ENCODE measurements around the gene SSPN. TPM values are rescaled to one million over a fixed set of nuclear protein-coding genes. Genes with fewer than 3 reads are reported as not detected.
A peak's percentile ranks its signal among the peaks of the same experiment; 100 is the strongest.

Gene SSPN
- total RNA-seq, 1 experiment from 2014 or later, result 11.9 TPM

DNA sequence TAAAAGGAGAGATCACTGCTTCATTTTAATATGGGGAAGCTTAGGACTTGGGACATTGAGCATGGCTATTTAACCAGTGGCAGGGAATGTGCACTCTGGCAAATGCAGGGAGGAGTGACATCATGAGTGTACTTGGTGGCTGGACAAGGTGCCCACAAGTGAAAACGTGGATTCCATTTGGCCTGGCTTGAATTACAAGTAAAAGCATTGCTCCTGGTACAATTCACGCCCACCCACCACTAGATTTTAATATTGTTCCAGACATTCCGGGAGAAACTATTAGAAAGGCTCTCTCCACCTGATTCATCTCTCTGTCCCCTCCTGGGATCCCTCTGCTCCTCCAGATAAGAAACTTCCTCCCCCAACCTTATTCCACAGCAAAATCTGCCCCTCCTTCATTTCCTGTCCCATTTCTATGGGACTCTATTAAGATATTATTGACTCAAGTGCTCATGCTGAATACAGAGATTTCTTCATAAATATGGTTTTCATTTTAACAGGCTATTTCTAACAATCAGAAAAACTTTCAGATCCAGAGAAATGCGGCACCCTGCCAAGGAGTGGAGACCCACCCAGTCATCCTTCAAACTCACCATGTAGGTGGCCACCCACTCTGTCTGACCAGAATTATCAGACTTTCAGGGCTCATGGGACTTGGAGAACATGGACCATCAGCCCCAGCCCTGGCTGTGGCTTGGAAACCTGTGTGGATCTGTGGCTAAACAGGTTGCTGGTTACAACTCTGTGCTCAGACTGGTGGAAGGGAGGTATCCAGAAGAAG lies 43.2 kb downstream of the SSPN start:
- CTCF ChIA-PET, result no interaction called here
- Histone ChIP-seq H3K9me3 (ENCODE audit: low read length) (no peaks in the 10 kb centered on the region), H3K9me2 (replicated peaks; ENCODE audit: low read length) (no peaks in the 10 kb centered on the region), H3F3A (ENCODE audit: low read length, unreplicated experiment) (peaks cover 8% of the 10 kb centered on the region), H3K36me3 (ENCODE audit: low read depth, low read length) (no peaks in the 10 kb centered on the region), H3K4me3 (ENCODE audit: low read length) (peak overlapping the region; percentile 30; the same call in 1 of the 2 replicates), H3K4me2 (ENCODE audit: low read length) (peak overlapping the region; percentile 63), H2AFZ (ENCODE audit: low read length) (peak overlapping the region; percentile 6; the same call in 1 of the 2 replicates), H3K27me3 (ENCODE audit: low read length) (no peaks in the 10 kb centered on the region), H3K9ac (ENCODE audit: low read length) (peak overlapping the region; percentile 69), H3K4me1 (ENCODE audit: insufficient read depth, low read length) (peaks cover 44% of the 10 kb centered on the region), H4K20me1 (ENCODE audit: low read length) (no peaks in the 10 kb centered on the region), H3K79me2 (ENCODE audit: low read length) (no peaks in the 10 kb centered on the region), H3K27ac (ENCODE audit: low read length) (peak overlapping the region; percentile 88)
- intact Hi-C loops (cut with micrococcal nuclease), result no loop called here
- POLR2A ChIA-PET (ENCODE audit: unreplicated experiment), result no interaction called here
- BruUV-seq (replicated peaks), result no TSS peak
- no peak for TF ChIP-seq EZH2phosphoT487 (IDR thresholded peaks at IDR 0.05; ENCODE audit: borderline replicate concordance, low read length)
- TF ChIP-seq, protein P1, sequence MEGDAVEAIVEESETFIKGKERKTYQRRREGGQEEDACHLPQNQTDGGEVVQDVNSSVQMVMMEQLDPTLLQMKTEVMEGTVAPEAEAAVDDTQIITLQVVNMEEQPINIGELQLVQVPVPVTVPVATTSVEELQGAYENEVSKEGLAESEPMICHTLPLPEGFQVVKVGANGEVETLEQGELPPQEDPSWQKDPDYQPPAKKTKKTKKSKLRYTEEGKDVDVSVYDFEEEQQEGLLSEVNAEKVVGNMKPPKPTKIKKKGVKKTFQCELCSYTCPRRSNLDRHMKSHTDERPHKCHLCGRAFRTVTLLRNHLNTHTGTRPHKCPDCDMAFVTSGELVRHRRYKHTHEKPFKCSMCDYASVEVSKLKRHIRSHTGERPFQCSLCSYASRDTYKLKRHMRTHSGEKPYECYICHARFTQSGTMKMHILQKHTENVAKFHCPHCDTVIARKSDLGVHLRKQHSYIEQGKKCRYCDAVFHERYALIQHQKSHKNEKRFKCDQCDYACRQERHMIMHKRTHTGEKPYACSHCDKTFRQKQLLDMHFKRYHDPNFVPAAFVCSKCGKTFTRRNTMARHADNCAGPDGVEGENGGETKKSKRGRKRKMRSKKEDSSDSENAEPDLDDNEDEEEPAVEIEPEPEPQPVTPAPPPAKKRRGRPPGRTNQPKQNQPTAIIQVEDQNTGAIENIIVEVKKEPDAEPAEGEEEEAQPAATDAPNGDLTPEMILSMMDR (conservative IDR thresholded peaks at IDR 0.05; ENCODE audit: low read depth, low read length), result no peak
- no peak for TF ChIP-seq EZH2 (IDR thresholded peaks at IDR 0.05; ENCODE audit: low read length, unreplicated experiment)
- DNase-seq, result peak; percentile 19
- no peak for ATAC-seq

DNA sequence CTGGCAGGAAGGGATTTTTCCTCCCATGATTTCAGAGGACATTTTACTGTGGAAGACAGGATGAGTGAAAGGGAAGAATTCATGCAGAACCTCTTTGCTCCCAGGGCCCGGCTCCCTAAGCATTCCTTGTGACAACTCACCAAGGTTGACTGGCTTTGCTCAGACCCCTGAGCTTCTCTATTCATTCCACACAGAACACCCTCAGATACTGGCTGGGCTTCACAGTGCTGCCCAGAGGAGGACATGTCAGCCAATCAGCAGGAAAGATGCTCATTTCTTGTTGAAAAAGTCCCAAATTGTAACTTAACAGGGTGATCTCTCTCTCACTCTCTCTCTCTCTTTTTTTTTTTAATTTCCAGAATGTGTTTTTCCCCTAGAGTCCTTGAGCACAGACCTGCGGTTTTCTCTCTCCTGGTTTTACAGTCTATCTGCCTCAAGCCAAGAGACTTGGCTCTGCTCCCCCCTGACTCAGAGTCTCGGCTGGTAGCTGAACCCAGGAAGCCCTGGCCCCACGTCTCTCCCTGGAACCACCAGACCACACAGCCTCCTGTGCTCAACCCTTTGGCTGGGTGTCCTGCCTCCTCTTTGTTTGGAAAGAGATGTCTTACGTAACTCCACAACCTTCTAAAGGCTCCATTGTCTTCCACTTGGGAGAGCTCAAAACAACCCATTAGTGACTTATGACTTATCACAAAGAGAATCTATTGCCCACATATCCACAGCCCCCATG lies 43.9 kb downstream of the SSPN start:
- no peaks in the 10 kb centered on the region for H3K79me2 ChIP-seq (ENCODE audit: low read length)
- ChIA-PET POLR2A (ENCODE audit: unreplicated experiment) (no interaction called here), CTCF (no interaction called here)
- no TSS peak for BruUV-seq (replicated peaks)
- H2AFZ ChIP-seq (ENCODE audit: low read length), result peak overlapping the region; percentile 6; the same call in 1 of the 2 replicates
- TF ChIP-seq EZH2 (IDR thresholded peaks at IDR 0.05; ENCODE audit: low read length, unreplicated experiment) (no peak), EZH2phosphoT487 (IDR thresholded peaks at IDR 0.05; ENCODE audit: borderline replicate concordance, low read length) (peak; percentile 72)
- TF ChIP-seq, protein P1 (conservative IDR thresholded peaks at IDR 0.05; ENCODE audit: low read depth, low read length), result no peak
- ATAC-seq (peak; percentile 76), DNase-seq (peak; percentile 99)
- H3K4me1 ChIP-seq (ENCODE audit: insufficient read depth, low read length), result peaks cover 51% of the 10 kb centered on the region
- H3K27me3 ChIP-seq (ENCODE audit: low read length), result no peaks in the 10 kb centered on the region
- H3K9ac ChIP-seq (ENCODE audit: low read length), result peak overlapping the region; percentile 69
- H3K9me3 ChIP-seq (ENCODE audit: low read length), result no peaks in the 10 kb centered on the region
- intact Hi-C loops (cut with micrococcal nuclease), result no loop called here
- peak overlapping the region; percentile 88 for H3K27ac ChIP-seq (ENCODE audit: low read length)
- no peaks in the 10 kb centered on the region for H4K20me1 ChIP-seq (ENCODE audit: low read length)
- peak overlapping the region; percentile 30; the same call in 1 of the 2 replicates for H3K4me3 ChIP-seq (ENCODE audit: low read length)
- H3K9me2 ChIP-seq (replicated peaks; ENCODE audit: low read length), result no peaks in the 10 kb centered on the region
- peaks cover 8% of the 10 kb centered on the region for H3F3A ChIP-seq (ENCODE audit: low read length, unreplicated experiment)
- no peaks in the 10 kb centered on the region for H3K36me3 ChIP-seq (ENCODE audit: low read depth, low read length)
- H3K4me2 ChIP-seq (ENCODE audit: low read length), result peak overlapping the region; percentile 63
